Activated naive CD4-positive, alpha-beta T cell treated with anti-CD3 and anti-CD28 coated beads, Interleukin-2, amount 10 ng/mL, durations not matched to agents 7 days and 5 days (primary cell): ENCODE measurements around the gene VCL.
"Not testable (repeated sequence)": the region's sequence is repeated elsewhere in the genome, so short reads cannot be mapped to it uniquely, and the experiment has no call there.

Experiments
- CTCF ChIA-PET: fragments of 350-600 bp; sonication (Branson Sonifier 250); formaldehyde crosslinking; loops from one replicate; lab custom pipeline; 2021; ENCODE audit warnings: antibody characterized with exemption; lab: Charles Lee
- DNase-seq: peaks from one replicate; pipeline ENCODE4 v3.0.0-alpha.2; 2020
- H3K27ac Mint-ChIP-seq: one replicate; pipeline ENCODE4 v1.8.0; 2021; ENCODE audit warnings: mild to moderate bottlenecking, moderate library complexity, mixed read lengths
- H3K27me3 Mint-ChIP-seq: one replicate; pipeline ENCODE4 v1.8.0; 2021; ENCODE audit warnings: mild to moderate bottlenecking, mixed read lengths
- H3K36me3 Mint-ChIP-seq: one replicate; pipeline ENCODE4 v1.8.0; 2021; ENCODE audit warnings: mixed read lengths
- H3K4me1 Mint-ChIP-seq: one replicate; pipeline ENCODE4 v1.8.0; 2021; ENCODE audit warnings: mixed read lengths
- H3K4me3 Mint-ChIP-seq: one replicate; pipeline ENCODE4 v1.8.0; 2021; ENCODE audit warnings: mild to moderate bottlenecking, moderate library complexity, mixed read lengths
- H3K9me3 Mint-ChIP-seq: one replicate; pipeline ENCODE4 v1.8.0; 2021; ENCODE audit warnings: mixed read lengths

The VCL gene

DNA sequence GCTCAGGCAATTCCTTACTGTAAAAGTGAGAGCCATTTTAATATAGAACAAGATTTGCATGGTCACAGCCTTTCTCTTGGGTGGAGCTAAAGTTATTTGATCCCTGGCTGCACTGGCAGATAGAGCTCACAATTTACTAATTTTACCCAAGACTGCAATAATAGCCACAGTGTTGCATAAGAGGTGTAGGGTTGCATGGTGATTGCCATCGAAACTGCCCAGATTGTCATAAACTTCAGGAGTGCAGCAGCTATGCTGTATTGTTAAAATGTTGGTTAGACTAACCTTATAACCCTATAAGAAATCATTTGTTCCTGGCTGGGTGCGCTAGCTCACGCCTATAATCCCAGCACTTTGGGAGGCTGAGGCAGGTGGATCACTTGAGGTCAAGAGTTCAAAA is 50.0 kb downstream of the VCL start:
- CTCF ChIA-PET: interaction anchor here (1.0 kb wide), 1 partner anchor 121 kb away, joined by 3 read pairs; no protein-coding TSS in a partner anchor

DNA sequence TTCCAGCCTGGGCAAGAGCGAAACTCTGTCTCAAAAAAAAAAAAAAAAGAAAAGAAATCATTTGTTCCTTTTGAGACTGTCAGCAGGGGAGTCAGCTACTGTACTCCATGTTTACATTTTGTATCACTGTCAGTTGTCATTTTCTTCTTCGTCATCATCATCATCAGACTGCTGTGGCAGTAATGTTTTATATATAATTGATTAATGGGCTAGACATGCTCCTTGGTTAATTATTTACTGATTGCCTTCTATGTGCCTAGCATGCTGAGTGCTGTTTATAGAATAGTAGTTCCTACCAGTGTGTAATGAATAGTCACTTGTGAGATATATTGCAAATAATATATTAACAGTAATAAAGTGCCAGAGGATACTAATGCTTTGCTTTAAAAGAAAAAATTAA is 50.5 kb downstream of the VCL start:
- no peaks in the 10 kb centered on the region for H3K4me1 Mint-ChIP-seq
- H3K27me3 Mint-ChIP-seq: no peaks in the 10 kb centered on the region
- H3K9me3 Mint-ChIP-seq: no peaks in the 10 kb centered on the region
- no peak for DNase-seq
- H3K27ac Mint-ChIP-seq: no peak overlapping the region
- H3K36me3 Mint-ChIP-seq: peaks cover 12% of the 10 kb centered on the region
- H3K4me3 Mint-ChIP-seq: no peak overlapping the region
- CTCF ChIA-PET: interaction anchor here (1.0 to 1.6 kb wide), 2 partner anchors 33 to 121 kb away, joined by 3 to 6 read pairs; no protein-coding TSS in a partner anchor

More for the DNA sequence above, 50.0 kb downstream of the VCL start:
- H3K4me3 Mint-ChIP-seq: no peak overlapping the region
- H3K9me3 Mint-ChIP-seq: no peaks in the 10 kb centered on the region
- no peak for DNase-seq
- no peaks in the 10 kb centered on the region for H3K4me1 Mint-ChIP-seq
- H3K27me3 Mint-ChIP-seq: no peaks in the 10 kb centered on the region
- no peak overlapping the region for H3K27ac Mint-ChIP-seq
- H3K36me3 Mint-ChIP-seq: peaks cover 12% of the 10 kb centered on the region

DNA sequence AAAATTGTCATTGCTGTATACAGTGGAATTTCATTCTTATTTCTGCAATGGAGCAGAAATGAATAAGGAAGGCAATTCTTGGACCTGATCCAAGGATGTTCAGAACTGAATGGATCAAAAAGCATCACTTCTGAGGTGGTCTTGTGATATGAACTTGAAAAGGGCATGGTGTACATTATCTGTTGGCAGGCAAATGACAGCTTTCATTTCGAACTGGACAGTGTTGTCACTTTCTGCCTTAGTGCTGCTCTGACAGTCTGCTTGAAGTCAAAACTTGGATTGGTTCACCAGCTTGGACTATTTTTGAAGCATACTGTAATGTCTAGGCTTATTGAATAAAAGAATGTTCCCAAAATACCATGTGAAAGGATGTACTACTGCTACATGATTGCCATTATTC is 52.0 kb downstream of the VCL start:
- no peaks in the 10 kb centered on the region for H3K27me3 Mint-ChIP-seq
- no peak for DNase-seq
- CTCF ChIA-PET: interaction anchor here (1.6 kb wide), 1 partner anchor 31 kb away, joined by 6 read pairs; no protein-coding TSS in a partner anchor
- H3K27ac Mint-ChIP-seq: no peak overlapping the region
- H3K9me3 Mint-ChIP-seq: no peaks in the 10 kb centered on the region
- no peak overlapping the region for H3K4me3 Mint-ChIP-seq
- peaks cover 3% of the 10 kb centered on the region for H3K36me3 Mint-ChIP-seq
- H3K4me1 Mint-ChIP-seq: peaks cover 8% of the 10 kb centered on the region

DNA sequence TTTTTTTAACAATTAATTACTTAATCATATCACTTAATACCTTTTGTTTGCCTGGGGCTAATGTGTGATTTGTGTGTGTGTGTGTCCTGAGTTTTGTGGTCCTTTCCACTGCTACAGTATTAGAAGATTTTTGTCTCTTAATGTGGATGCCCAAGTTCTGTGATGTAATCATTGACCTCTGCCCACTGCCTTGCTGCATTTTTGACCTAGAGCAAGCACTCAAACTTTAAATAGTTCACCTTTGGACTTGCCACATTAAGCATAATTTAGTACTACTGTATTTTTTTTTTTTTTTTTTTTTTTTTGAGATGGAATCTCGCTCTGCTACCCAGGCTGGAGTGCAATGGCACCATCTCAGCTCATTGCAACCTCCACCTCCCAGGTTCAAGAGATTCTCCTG is 52.7 kb downstream of the VCL start:
- Mint-ChIP-seq H3K27me3 (no peaks in the 10 kb centered on the region), H3K36me3 (peaks cover under 1% of the 10 kb centered on the region), H3K4me3 (no peak overlapping the region), H3K27ac (no peak overlapping the region), H3K9me3 (no peaks in the 10 kb centered on the region), H3K4me1 (peaks cover 11% of the 10 kb centered on the region)
- no peak for DNase-seq
- CTCF ChIA-PET: interaction anchor here (1.6 kb wide), 1 partner anchor 165 kb away, joined by 3 read pairs; no protein-coding TSS in a partner anchor

DNA sequence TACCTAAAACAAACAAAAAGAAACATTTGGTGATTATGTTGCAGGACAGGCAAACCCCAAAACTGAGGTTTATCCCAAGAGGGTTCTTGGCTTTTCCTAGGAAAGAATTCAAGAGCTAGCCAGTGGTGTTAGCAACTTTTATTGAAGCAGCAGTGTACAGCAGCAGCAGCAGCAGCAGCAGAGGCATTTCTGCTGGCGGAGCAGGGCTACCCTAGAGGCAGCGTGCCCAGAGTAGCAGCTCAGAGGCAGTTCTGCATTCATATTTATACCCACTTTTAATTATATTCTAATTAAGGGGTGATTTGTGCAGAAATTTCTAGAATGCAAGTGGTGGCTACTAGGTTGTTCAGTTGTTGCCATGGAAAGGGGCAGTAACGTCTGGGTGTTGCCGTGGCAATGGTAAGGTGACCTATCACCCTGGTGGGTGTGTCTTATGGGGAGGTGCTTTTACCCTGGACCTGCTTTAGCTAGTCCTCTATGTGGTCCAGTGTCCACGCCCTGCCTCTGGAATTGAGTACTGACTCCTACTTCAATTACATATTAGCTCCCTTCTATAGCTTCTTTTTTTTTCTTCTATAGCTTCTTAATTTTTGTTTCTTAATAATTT is 53.9 kb downstream of the VCL start:
- Mint-ChIP-seq H3K27me3 (no peaks in the 10 kb centered on the region), H3K9me3 (no peaks in the 10 kb centered on the region), H3K4me3 (no peak overlapping the region), H3K4me1 (peaks cover 22% of the 10 kb centered on the region), H3K36me3 (no peaks in the 10 kb centered on the region), H3K27ac (no peak overlapping the region)
- no peak for DNase-seq
- CTCF ChIA-PET: interaction anchor here (0.9 to 1.6 kb wide), 3 partner anchors 29 to 166 kb away, joined by 3 to 4 read pairs (median 3); no protein-coding TSS in a partner anchor

DNA sequence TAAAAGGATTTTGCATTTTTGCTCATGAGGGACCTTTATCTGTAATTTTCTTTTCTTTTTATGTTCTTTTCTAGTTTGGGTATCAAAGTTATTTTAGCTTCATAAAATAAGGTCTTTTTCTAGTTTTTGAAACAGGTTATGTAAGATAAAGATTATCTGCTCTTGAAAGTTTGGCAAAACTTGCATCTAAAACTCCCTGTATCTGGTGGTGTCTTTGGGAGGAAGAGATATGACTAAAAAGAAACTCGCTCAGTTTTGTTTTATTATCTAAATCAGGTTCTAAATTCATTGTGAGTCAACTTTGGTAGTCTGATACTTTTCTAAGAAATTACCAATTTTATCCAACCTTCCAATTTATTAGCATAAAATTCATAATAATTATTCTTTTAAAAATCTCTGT is 55.1 kb downstream of the VCL start:
- no peaks in the 10 kb centered on the region for H3K9me3 Mint-ChIP-seq
- no peak overlapping the region for H3K4me3 Mint-ChIP-seq
- CTCF ChIA-PET: interaction anchor here (1.5 kb wide), 1 partner anchor 28 kb away, joined by 3 read pairs; no protein-coding TSS in a partner anchor
- DNase-seq: no peak
- peaks cover 31% of the 10 kb centered on the region for H3K4me1 Mint-ChIP-seq
- H3K36me3 Mint-ChIP-seq: no peaks in the 10 kb centered on the region
- H3K27me3 Mint-ChIP-seq: no peaks in the 10 kb centered on the region
- H3K27ac Mint-ChIP-seq: no peak overlapping the region

DNA sequence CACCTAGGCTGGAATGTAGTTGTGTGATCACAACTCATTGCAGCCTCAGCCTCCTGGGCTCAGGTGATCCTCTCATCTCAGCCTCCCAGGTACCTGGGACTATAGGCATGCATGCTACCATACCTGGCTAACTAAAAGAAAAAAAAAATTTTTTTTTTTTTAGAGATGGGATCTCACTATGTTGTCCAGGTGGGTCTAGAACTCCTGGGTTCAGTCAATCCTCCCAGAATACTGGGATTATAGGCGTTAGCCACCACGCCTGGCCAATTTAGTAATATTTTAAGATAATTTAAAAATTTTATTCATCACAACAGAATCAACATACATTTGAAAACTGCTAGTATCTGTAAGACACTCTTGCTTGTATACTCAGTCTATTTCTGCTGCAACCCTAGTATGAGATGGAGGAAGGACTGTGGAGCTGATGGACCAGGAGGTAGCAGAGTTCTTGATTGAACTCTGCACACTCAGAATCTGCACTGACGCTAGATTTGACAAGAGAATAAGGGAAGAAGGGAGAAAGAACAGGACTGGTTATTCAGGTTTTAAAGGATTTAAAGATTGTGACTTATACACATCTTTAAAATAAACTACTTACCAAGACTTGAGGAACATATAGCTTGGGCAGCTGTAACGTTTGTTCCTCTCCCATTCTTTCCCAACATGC is 57.6 kb downstream of the VCL start:
- H3K4me3 Mint-ChIP-seq: peak overlapping the region; percentile 8
- DNase-seq: no peak
- peak overlapping the region; percentile 81 for H3K27ac Mint-ChIP-seq
- no peaks in the 10 kb centered on the region for H3K27me3 Mint-ChIP-seq
- peaks cover 1% of the 10 kb centered on the region for H3K36me3 Mint-ChIP-seq
- no peaks in the 10 kb centered on the region for H3K9me3 Mint-ChIP-seq
- CTCF ChIA-PET: interaction anchor here (0.8 to 2.1 kb wide), 5 partner anchors 8 to 120 kb away, joined by 3 to 7 read pairs (median 3); no protein-coding TSS in a partner anchor
- peaks cover 48% of the 10 kb centered on the region for H3K4me1 Mint-ChIP-seq

DNA sequence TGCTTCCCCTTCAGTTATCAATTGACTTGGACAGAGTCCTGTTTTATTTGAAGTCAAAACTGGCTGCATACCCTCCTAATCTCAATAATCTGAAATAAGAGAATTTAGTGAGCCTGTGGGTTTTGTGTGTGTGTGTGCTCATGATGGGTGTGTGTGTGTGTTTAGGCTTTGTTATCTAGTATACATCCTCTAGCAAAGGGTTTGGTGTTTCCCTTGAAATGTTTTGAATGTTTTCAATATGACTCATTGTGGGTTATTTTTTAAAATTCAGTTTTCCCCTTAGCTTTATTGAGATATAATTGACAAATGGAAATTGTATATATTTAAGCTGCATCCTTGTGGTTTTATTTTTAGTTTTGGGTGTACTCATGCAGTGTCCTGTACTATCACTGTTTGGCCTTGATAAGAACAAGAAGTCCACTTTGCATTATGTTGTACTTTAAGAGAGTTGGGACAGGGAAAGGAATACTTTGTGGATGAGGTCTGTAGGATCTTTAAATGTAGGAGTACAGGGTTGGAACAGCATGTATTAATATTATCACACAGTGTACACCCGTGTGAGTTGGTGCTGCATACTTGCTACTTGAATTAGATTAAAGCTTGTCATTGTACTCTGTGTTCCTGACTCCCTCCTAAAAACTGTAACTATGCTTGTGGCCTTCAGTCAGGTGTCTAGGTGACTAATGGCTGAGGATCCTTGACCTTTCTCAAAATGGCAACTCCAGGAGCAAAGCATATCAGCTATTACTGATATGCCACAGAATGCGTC is 58.3 kb downstream of the VCL start:
- Mint-ChIP-seq H3K4me1 (peaks cover 48% of the 10 kb centered on the region), H3K4me3 (peak overlapping the region; percentile 54), H3K27ac (peak overlapping the region; percentile 81), H3K9me3 (no peaks in the 10 kb centered on the region), H3K36me3 (peaks cover 3% of the 10 kb centered on the region), H3K27me3 (no peaks in the 10 kb centered on the region)
- DNase-seq: peak; percentile 43
- CTCF ChIA-PET: interaction anchor here (0.8 to 2.1 kb wide), 7 partner anchors 9 to 176 kb away, joined by 3 to 7 read pairs (median 3); no protein-coding TSS in a partner anchor

DNA sequence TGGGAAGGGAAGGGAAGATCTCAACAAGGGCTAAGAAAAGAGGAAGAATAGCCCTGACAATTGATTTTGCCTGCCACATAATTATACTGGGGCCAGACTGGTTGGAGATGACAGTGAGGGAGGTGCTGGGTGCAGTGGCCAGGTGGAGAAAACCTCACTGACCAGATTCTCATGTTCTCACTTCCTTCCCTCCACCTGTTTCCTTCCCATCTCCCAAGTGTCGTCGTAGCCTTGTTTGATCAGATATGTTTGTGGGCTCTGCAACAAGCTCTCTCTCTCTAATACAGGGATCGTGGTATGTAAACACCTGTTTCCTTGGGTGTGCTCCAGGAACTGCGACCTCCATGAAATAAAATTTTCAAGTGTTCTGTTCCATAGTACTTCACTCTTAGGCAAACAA is 60.2 kb downstream of the VCL start:
- H3K4me3 Mint-ChIP-seq: peak overlapping the region; percentile 50
- peaks cover 14% of the 10 kb centered on the region for H3K36me3 Mint-ChIP-seq
- H3K4me1 Mint-ChIP-seq: peaks cover 48% of the 10 kb centered on the region
- CTCF ChIA-PET: interaction anchor here (0.5 to 1.4 kb wide), 12 partner anchors 19 to 179 kb away, joined by 3 to 9 read pairs (median 4); no protein-coding TSS in a partner anchor
- H3K27me3 Mint-ChIP-seq: no peaks in the 10 kb centered on the region
- H3K9me3 Mint-ChIP-seq: peaks cover under 1% of the 10 kb centered on the region
- no peak for DNase-seq
- peak overlapping the region; percentile 43 for H3K27ac Mint-ChIP-seq

DNA sequence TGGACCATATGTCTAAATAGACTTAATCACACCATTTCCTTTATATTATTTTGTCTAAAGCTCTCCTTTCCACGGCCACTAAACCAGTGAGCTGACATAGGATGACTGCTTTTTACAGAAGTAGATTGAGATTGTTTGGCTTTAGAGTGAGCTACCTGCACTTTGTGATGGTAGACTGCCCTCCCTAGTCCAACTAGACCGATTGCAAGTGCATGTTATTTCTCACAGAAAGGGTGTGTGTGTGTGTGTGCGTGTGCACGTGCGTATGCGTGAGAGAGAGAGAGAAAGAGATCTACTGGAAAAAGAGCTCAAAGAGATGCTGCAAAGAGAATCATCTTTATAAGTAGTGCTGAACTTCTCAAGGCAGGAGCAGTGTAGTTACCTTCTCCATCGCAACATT is 60.7 kb downstream of the VCL start:
- peaks cover 48% of the 10 kb centered on the region for H3K4me1 Mint-ChIP-seq

DNA sequence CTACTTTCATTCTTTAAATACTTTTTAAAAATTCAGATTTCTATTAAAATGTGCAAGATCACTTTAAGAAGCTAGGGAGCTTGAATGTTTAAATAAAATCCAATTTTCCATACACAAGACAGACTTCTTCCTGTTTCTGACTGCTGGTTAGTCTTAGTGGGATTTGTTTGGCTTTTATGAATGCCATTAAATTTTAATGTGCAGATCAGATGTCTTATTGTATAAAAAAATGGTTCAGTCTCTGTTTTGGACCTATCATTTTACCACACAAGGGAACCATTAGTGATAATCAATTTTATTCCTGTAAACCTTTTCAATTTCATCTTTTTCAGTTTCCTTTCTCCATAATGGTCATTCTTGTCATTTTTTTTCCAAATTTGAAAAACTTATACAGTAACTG is 63.2 kb downstream of the VCL start:
- CTCF ChIA-PET: no interaction called here
- Mint-ChIP-seq H3K9me3 (peaks cover 5% of the 10 kb centered on the region), H3K4me3 (no peak overlapping the region), H3K36me3 (peaks cover 29% of the 10 kb centered on the region), H3K4me1 (peaks cover 33% of the 10 kb centered on the region), H3K27ac (no peak overlapping the region), H3K27me3 (no peaks in the 10 kb centered on the region)
- DNase-seq: no peak

More for the DNA sequence above, 60.7 kb downstream of the VCL start:
- H3K9me3 Mint-ChIP-seq: peaks cover 5% of the 10 kb centered on the region
- no peak overlapping the region for H3K4me3 Mint-ChIP-seq
- no peak overlapping the region for H3K27ac Mint-ChIP-seq
- CTCF ChIA-PET: interaction anchor here (0.5 to 1.4 kb wide), 12 partner anchors 18 to 179 kb away, joined by 3 to 9 read pairs (median 4); no protein-coding TSS in a partner anchor
- peaks cover 18% of the 10 kb centered on the region for H3K36me3 Mint-ChIP-seq
- DNase-seq: peak; percentile 52
- no peaks in the 10 kb centered on the region for H3K27me3 Mint-ChIP-seq

DNA sequence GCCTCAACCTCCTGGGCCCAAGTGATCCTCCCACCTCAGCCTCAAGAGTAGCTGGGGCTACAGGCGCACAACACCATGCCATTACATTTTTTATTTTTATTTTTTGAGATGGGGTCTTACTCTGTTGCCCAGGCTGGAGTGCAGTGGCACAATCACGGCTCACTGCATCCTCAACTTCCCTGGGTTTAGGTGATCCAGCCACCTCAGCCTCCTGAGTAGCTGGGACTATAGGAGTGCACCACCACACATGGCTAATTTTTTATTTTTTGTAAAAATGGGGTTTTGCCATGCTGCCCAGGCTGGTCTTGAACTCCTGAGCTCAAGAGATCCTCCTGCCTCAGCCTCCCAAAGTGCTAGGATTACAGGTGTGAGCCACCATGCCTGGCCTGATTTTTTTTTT is 64.1 kb downstream of the VCL start:
- not testable (repeated sequence) for H3K27me3 Mint-ChIP-seq, H3K4me3 Mint-ChIP-seq, H3K27ac Mint-ChIP-seq, DNase-seq, H3K9me3 Mint-ChIP-seq
- peaks cover 26% of the 10 kb centered on the region for H3K4me1 Mint-ChIP-seq
- peaks cover 31% of the 10 kb centered on the region for H3K36me3 Mint-ChIP-seq
- CTCF ChIA-PET: interaction anchor here (0.9 kb wide), 1 partner anchor 122 kb away, joined by 5 read pairs; no protein-coding TSS in a partner anchor

DNA sequence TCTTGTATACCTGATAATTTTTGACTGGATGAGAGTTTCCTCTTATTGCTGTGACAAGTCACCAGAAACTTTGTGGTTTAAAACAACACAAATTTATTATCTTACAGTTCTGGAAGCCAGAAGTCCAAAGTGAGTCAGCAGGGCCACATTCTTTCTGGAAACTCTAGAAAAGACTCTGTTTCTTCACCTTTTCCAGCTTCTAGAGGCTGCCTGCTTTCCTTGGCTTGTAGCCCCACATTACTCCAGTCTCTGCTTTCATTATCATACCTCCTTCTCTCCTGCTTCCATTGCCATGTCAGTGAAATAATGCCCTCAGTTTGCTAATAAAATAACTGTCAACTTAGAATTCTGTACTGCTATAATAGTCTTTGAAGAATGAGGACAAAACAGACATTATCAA is 65.3 kb downstream of the VCL start:
- no peaks in the 10 kb centered on the region for H3K27me3 Mint-ChIP-seq

More for the DNA sequence above, 65.3 kb downstream of the VCL start:
- DNase-seq: no peak
- H3K9me3 Mint-ChIP-seq: peaks cover 5% of the 10 kb centered on the region
- H3K27ac Mint-ChIP-seq: no peak overlapping the region
- peaks cover 31% of the 10 kb centered on the region for H3K36me3 Mint-ChIP-seq
- peaks cover 15% of the 10 kb centered on the region for H3K4me1 Mint-ChIP-seq
- H3K4me3 Mint-ChIP-seq: no peak overlapping the region
- CTCF ChIA-PET: no interaction called here
